A549 (cell line): ENCODE results near the gene ARL2. TPM values are rescaled to one million over a fixed set of nuclear protein-coding genes. Genes with fewer than 3 reads are reported as not detected.
A peak's percentile ranks its signal among the peaks of the same experiment; 100 is the strongest.

Experiments
- ATAC-seq, 2 experiments: fragments of 200-7000 bp in 1 of 2; fragments of >200 bp in 1 of 2; cut with Nextera tagmentation in 1 of 2; cut with Tn5 transposase in 1 of 2; 3 replicates each; pipeline versions ENCODE4 v1.8.0 to v1.9.1; 2018 to 2020; ENCODE audit warnings: mild to moderate bottlenecking in 1 of 2, moderate library complexity in 1 of 2
- CTCF ChIA-PET: fragments of 300-600 bp; sonication (Branson Sonifier 250); formaldehyde crosslinking; extraction: SDS; loops from one replicate; lab custom pipeline; 2021; ENCODE audit warnings: antibody characterized with exemption, inconsistent platforms; lab: Yijun Ruan, JAX
- POLR2A ChIA-PET: fragments of 350-600 bp; formaldehyde crosslinking; extraction: SDS; loops from one replicate; lab custom pipeline; 2021; ENCODE audit warnings: antibody characterized with exemption, inconsistent platforms; lab: Yijun Ruan, JAX
- DNase-seq, 2 experiments: peaks; one replicate each; pipeline versions ENCODE4 v3.0.0 to v3.0.0-alpha.2; 2011 to 2016; ENCODE audit warnings: low read depth in 1 of 2, low spot score in 1 of 2
- FAIRE-seq: peaks from 2 replicates; lab custom pipeline; 2011; peaks lifted over from hg19 to GRCh38; lab: Jason Lieb, UNC
- H3K27ac ChIP-seq, 2 experiments: fragments of >200 bp; sonication (Bioruptor Twin); formaldehyde crosslinking; 3 replicates each; pipeline ENCODE4 v1.5.1; 2016 to 2017
- H3K4me1 ChIP-seq: fragments of >200 bp; sonication (Bioruptor Twin); formaldehyde crosslinking; 3 replicates; pipeline ENCODE4 v1.6.1; 2016
- H3K4me2 ChIP-seq: fragments of >200 bp; sonication (Bioruptor Twin); formaldehyde crosslinking; 3 replicates; pipeline ENCODE4 v1.6.1; 2016
- H3K4me3 ChIP-seq: fragments of >200 bp; sonication (Bioruptor Twin); formaldehyde crosslinking; 3 replicates; pipeline ENCODE4 v1.5.1; 2016
- H3K9me3 ChIP-seq: fragments of >200 bp; sonication (Bioruptor Twin); formaldehyde crosslinking; 3 replicates; pipeline ENCODE4 v1.6.1; 2016
- BHLHE40 ChIP-seq: IDR thresholded peaks from 2 replicates; pipeline ENCODE4 v1.6.1; 2012; ENCODE audit warnings: low read depth, low read length, inconsistent platforms
- CEBPB ChIP-seq, 2 experiments: fragments of >200 bp in 1 of 2; sonication (Bioruptor Twin) in 1 of 2; formaldehyde crosslinking in 1 of 2; IDR thresholded peaks; 2 replicates each; pipeline ENCODE4 v1.6.1; 2012 to 2016
- CHD4 ChIP-seq: fragments of 200-600 bp; sonication (generic); IDR thresholded peaks from 2 replicates; pipeline ENCODE4 v1.6.1; 2016; ENCODE audit warnings: antibody characterized with exemption, mild to moderate bottlenecking, borderline replicate concordance
- CTCF ChIP-seq: fragments of >200 bp; sonication (Bioruptor Twin); formaldehyde crosslinking; IDR thresholded peaks from 3 replicates; pipeline ENCODE4 v1.5.1; 2016
- EHF ChIP-seq: fragments of 250-450 bp; sonication (Bioruptor Pico); IDR thresholded peaks from 2 replicates; pipeline ENCODE4 v1.5.0; 2020; ENCODE audit warnings: mild to moderate bottlenecking
- EP300 ChIP-seq, 2 experiments: fragments of >200 bp; sonication (Bioruptor Twin); formaldehyde crosslinking; IDR thresholded peaks; 2 replicates in 1 of 2; 3 replicates in 1 of 2; pipeline ENCODE4 v1.6.1; 2016 to 2017
- FOXS1 ChIP-seq: fragments of 250-450 bp; sonication (Bioruptor Pico); IDR thresholded peaks from 2 replicates; pipeline ENCODE4 v1.5.0; 2020; ENCODE audit warnings: mild to moderate bottlenecking, moderate library complexity
- HEYL ChIP-seq: fragments of 250-450 bp; sonication (Bioruptor Pico); IDR thresholded peaks from 2 replicates; pipeline ENCODE4 v1.8.0; 2021; ENCODE audit warnings: mild to moderate bottlenecking, moderate library complexity
- HOXA7 ChIP-seq: fragments of 250-450 bp; sonication (Bioruptor Pico); IDR thresholded peaks from 2 replicates; pipeline ENCODE4 v1.5.0; 2020; ENCODE audit warnings: mild to moderate bottlenecking, moderate library complexity
- JUNB ChIP-seq: fragments of >200 bp; sonication (Bioruptor Twin); formaldehyde crosslinking; IDR thresholded peaks from 2 replicates; pipeline ENCODE4 v1.6.1; 2016
- KDM5A ChIP-seq: fragments of 200-600 bp; sonication (generic); IDR thresholded peaks from 2 replicates; pipeline ENCODE4 v1.6.1; 2016; ENCODE audit warnings: antibody characterized with exemption, mild to moderate bottlenecking
- MAZ ChIP-seq: fragments of 150-350 bp; IDR thresholded peaks from 2 replicates; pipeline ENCODE4 v1.6.1; 2014; ENCODE audit warnings: antibody characterized with exemption, low read depth, low read length, borderline replicate concordance
- MYC ChIP-seq: IDR thresholded peaks from 2 replicates; pipeline ENCODE4 v1.6.1; 2012; ENCODE audit warnings: mild to moderate bottlenecking, inconsistent platforms, low read length, improper control_type of control experiment, borderline replicate concordance
- NFE2L2 ChIP-seq: fragments of 150-350 bp; conservative IDR thresholded peaks from 2 replicates; pipeline ENCODE4 v1.6.1; 2014; ENCODE audit warnings: low read length
- PBX3 ChIP-seq: IDR thresholded peaks from 2 replicates; pipeline ENCODE4 v1.6.1; 2012
- PHF8 ChIP-seq: fragments of 200-600 bp; sonication (generic); IDR thresholded peaks from 2 replicates; pipeline ENCODE4 v1.6.1; 2016; ENCODE audit warnings: low read depth, mild to moderate bottlenecking, antibody characterized with exemption, moderate library complexity, borderline replicate concordance
- RAD21 ChIP-seq, 2 experiments: fragments of >200 bp in 1 of 2; sonication (Bioruptor Twin) in 1 of 2; formaldehyde crosslinking in 1 of 2; IDR thresholded peaks in 1 of 2; conservative IDR thresholded peaks in 1 of 2; 2 replicates in 1 of 2; 3 replicates in 1 of 2; pipeline ENCODE4 v1.6.1; 2012 to 2018; ENCODE audit warnings: inconsistent platforms in 1 of 2
- RARB ChIP-seq: fragments of 250-450 bp; sonication (Bioruptor Pico); IDR thresholded peaks from 2 replicates; pipeline ENCODE4 v1.8.0; 2021; ENCODE audit warnings: mild to moderate bottlenecking, moderate library complexity
- RCOR1 ChIP-seq: fragments of 150-350 bp; IDR thresholded peaks from 2 replicates; pipeline ENCODE4 v1.6.1; 2014; ENCODE audit warnings: antibody characterized with exemption, low read length, low read depth
- RFX5 ChIP-seq: fragments of 450-650 bp; IDR thresholded peaks from 2 replicates; pipeline ENCODE4 v1.7.1; 2014; ENCODE audit warnings: antibody characterized with exemption, mild to moderate bottlenecking, moderate library complexity
- SREBF2 ChIP-seq: fragments of 450-650 bp; IDR thresholded peaks from 2 replicates; pipeline ENCODE4 v1.6.1; 2014; ENCODE audit warnings: mild to moderate bottlenecking, moderate library complexity
- TFCP2L1 ChIP-seq: fragments of 250-450 bp; sonication (Bioruptor Pico); IDR thresholded peaks from 2 replicates; pipeline ENCODE4 v1.5.0; 2021; ENCODE audit warnings: mild to moderate bottlenecking
- USF2 ChIP-seq: fragments of 450-650 bp; IDR thresholded peaks from 2 replicates; pipeline ENCODE4 v1.6.1; 2014; ENCODE audit warnings: antibody characterized with exemption
- ZFP36 ChIP-seq: fragments of 450-650 bp; IDR thresholded peaks from 2 replicates; pipeline ENCODE4 v1.6.1; 2014; ENCODE audit warnings: borderline replicate concordance; ENCODE audit not compliant: partially characterized antibody
- WGBS: methylation state at CpG from one replicate; pipeline ENCODE4 v1.1.6; 2017; ENCODE audit errors: missing lambda C conversion rate; 5-methylcytosine and 5-hydroxymethylcytosine counted together
- polyA plus RNA-seq, 4 experiments: library from polyadenylated mRNA; depleted of rRNA in 3 of 4; stranded (reverse); fragments of >200 nt; fragmentation: RNase III in 1 of 4; extraction: RNeasy Plus Mini Kit Qiagen cat#74134 plus additional on column Dnase treatment in 1 of 4; gene quantifications; 2 replicates in 3 of 4; 3 replicates in 1 of 4; pipeline ENCODE4 v1.2.3, GENCODE V29; 2011 to 2017
- TF ChIP-seq, protein P1 (sequence below): fragments of 250-450 bp; sonication (Bioruptor Pico); IDR thresholded peaks from 2 replicates; pipeline ENCODE4 v1.5.0; 2020; ENCODE audit warnings: low read depth, mild to moderate bottlenecking, moderate library complexity
- TF ChIP-seq, protein P2 (sequence below): fragments of >200 bp; sonication (Bioruptor Twin); formaldehyde crosslinking; IDR thresholded peaks from 3 replicates; pipeline ENCODE4 v1.6.1; 2016

ARL2 gene
- polyA plus RNA-seq, 2 of the 4 experiments (the other 2 are of a cell fraction) = 129 to 160 TPM

- no peaks in the 10 kb centered on the region for H3K9me3 ChIP-seq
- H3K4me2 ChIP-seq = no peak overlapping the region
- no peak for FAIRE-seq
- no peaks in the 10 kb centered on the region for H3K4me1 ChIP-seq
- no peak for TF ChIP-seq HOXA7 (CRISPR knock-in tag)
- TF ChIP-seq, all 56 proteins: peak for 0
- ATAC-seq = peak; percentile 16 to 48; a peak in 2 of 6 replicates
- no peak overlapping the region for H3K4me3 ChIP-seq
- DNase-seq = no peak
- H3K27ac ChIP-seq = no peak overlapping the region
- CTCF ChIA-PET = interaction anchor here (0.7 to 2.3 kb wide), 5 partner anchors 12 to 47 kb away, joined by 3 to 10 read pairs (median 4); no protein-coding TSS in a partner anchor
- 47% methylated on average over 3 of the region's 3 CpGs for WGBS
- POLR2A ChIA-PET = no interaction called here
These were observed 45.6 kb downstream of the ARL2 start for GRCh38 chr11:65059523-65059922.

- H3K4me2 ChIP-seq = no peak overlapping the region
- WGBS = 49% methylated on average over 10 of the region's 10 CpGs
- CTCF ChIA-PET = interaction anchor here (2.2 kb wide), 1 partner anchor 18 kb away, joined by 4 read pairs; no protein-coding TSS in a partner anchor
- POLR2A ChIA-PET = no interaction called here
- no peak overlapping the region for H3K4me3 ChIP-seq
- no peak overlapping the region for H3K27ac ChIP-seq
- no peaks in the 10 kb centered on the region for H3K9me3 ChIP-seq
- H3K4me1 ChIP-seq = no peaks in the 10 kb centered on the region
- TF ChIP-seq PHF8 (no peak), EHF (CRISPR knock-in tag) (no peak), SREBF2 (no peak), EP300 (IDR thresholded peaks at IDR 0.05) (no peak), MYC (no peak), HEYL (CRISPR knock-in tag) (no peak), USF2 (no peak), HOXA7 (CRISPR knock-in tag) (no peak), KDM5A (no peak), JUNB (no peak), FOXS1 (CRISPR knock-in tag) (no peak), MAZ (no peak), RCOR1 (no peak)
- TF ChIP-seq, protein P1, sequence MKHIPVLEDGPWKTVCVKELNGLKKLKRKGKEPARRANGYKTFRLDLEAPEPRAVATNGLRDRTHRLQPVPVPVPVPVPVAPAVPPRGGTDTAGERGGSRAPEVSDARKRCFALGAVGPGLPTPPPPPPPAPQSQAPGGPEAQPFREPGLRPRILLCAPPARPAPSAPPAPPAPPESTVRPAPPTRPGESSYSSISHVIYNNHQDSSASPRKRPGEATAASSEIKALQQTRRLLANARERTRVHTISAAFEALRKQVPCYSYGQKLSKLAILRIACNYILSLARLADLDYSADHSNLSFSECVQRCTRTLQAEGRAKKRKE (CRISPR knock-in tag) = no peak
- no peak for DNase-seq
- FAIRE-seq = no peak
- no peak; a peak in 1 of 6 replicates for ATAC-seq
These were observed 46.2 kb downstream of the ARL2 start for GRCh38 chr11:65059959-65060824.

DNA sequence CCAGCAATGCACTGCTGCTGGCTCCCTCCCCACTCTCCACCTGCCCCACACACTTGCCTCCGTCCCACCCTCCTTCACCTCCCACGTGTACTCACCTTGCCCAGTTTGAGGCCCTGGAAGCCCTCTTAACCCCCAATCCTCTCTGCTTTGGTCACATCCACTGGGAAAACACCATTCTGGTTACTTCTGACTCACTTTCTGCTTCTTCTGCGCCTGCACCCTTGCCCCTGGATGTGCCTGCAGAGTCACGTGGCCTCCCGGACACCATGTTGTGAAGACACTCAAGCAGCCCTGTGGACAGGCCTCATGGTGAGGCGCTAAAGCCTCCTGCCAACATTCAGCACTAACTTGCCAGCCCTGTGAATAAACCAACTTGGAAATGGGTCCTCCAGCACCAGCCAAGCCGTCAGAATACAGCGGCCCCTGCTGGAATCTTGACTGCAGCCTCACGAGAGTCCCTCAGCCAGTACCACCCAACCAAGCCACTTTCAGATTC is 47.0 kb downstream of the ARL2 start:
- WGBS = 73% methylated on average over 9 of the region's 9 CpGs
- peak in 1 of 2 experiments; percentile 47 for DNase-seq
- Histone ChIP-seq H3K4me2 (no peak overlapping the region), H3K4me1 (no peaks in the 10 kb centered on the region), H3K27ac (no peak overlapping the region), H3K9me3 (no peaks in the 10 kb centered on the region), H3K4me3 (no peak overlapping the region)
- peak; percentile 9 to 75; a peak in 3 of 6 replicates for ATAC-seq
- CTCF ChIA-PET = interaction anchor here (2.2 kb wide), 1 partner anchor 17 kb away, joined by 4 read pairs; no protein-coding TSS in a partner anchor
- FAIRE-seq = no peak
- TF ChIP-seq RFX5 (no peak), CEBPB (IDR thresholded peaks at IDR 0.05) (no peak), ZFP36 (no peak), BHLHE40 (no peak), CTCF (0 out of 3 replicates have a peak, but pooled peaks have one; percentile 17), RARB (CRISPR knock-in tag) (no peak), RAD21 (conservative IDR thresholded peaks at IDR 0.05 in 1 of 2, IDR thresholded peaks at IDR 0.05 in 1 of 2) (peak in 1 of 2 experiments; percentile 31; a peak in 2 of 5 replicates), EP300 (IDR thresholded peaks at IDR 0.05) (no peak), TFCP2L1 (no peak), NFE2L2 (no peak), PBX3 (no peak), CHD4 (no peak)
- TF ChIP-seq, protein P1 (CRISPR knock-in tag) = no peak
- TF ChIP-seq, protein P2, sequence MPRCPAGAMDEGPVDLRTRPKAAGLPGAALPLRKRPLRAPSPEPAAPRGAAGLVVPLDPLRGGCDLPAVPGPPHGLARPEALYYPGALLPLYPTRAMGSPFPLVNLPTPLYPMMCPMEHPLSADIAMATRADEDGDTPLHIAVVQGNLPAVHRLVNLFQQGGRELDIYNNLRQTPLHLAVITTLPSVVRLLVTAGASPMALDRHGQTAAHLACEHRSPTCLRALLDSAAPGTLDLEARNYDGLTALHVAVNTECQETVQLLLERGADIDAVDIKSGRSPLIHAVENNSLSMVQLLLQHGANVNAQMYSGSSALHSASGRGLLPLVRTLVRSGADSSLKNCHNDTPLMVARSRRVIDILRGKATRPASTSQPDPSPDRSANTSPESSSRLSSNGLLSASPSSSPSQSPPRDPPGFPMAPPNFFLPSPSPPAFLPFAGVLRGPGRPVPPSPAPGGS = no peak
- POLR2A ChIA-PET = no interaction called here
